Loucy (cell line): ENCODE data around the gene TARM1.

Experiments
- H2AFZ ChIP-seq: fragments of 200-600 bp; sonication (generic); 2 replicates; pipeline ENCODE4 v1.6.0; 2016; ENCODE audit warnings: antibody characterized with exemption, mild to moderate bottlenecking, low read length, moderate library complexity
- H3F3A ChIP-seq: fragments of 200-600 bp; 2 replicates; pipeline ENCODE4 v1.6.0; 2016; ENCODE audit warnings: antibody characterized with exemption, low read depth, mild to moderate bottlenecking
- H3K27me3 ChIP-seq: fragments of 200-600 bp; sonication (generic); 2 replicates; pipeline ENCODE4 v1.6.1; 2014; ENCODE audit warnings: low read length, mild to moderate bottlenecking; ENCODE audit not compliant: insufficient read depth, poor library complexity, severe bottlenecking
- H3K36me3 ChIP-seq: fragments of 200-600 bp; sonication (generic); 2 replicates; pipeline ENCODE4 v1.6.1; 2016; ENCODE audit warnings: low read length; ENCODE audit not compliant: insufficient read depth
- H3K4me1 ChIP-seq: fragments of 200-600 bp; sonication (generic); 2 replicates; pipeline ENCODE4 v1.5.1; 2014; ENCODE audit warnings: low read length, mild to moderate bottlenecking; ENCODE audit not compliant: insufficient read depth, poor library complexity, severe bottlenecking
- H3K4me2 ChIP-seq: fragments of 200-600 bp; sonication (generic); 2 replicates; pipeline ENCODE4 v1.6.0; 2014; ENCODE audit warnings: antibody characterized with exemption, low read length, low read depth, mild to moderate bottlenecking; ENCODE audit not compliant: poor library complexity, severe bottlenecking
- H3K4me3 ChIP-seq: fragments of 200-600 bp; sonication (generic); 2 replicates; pipeline ENCODE4 v1.5.1; 2014; ENCODE audit warnings: low read length, mild to moderate bottlenecking, mixed read lengths; ENCODE audit not compliant: poor library complexity, severe bottlenecking
- H3K79me2 ChIP-seq: fragments of 200-600 bp; sonication (generic); 2 replicates; pipeline ENCODE4 v1.6.1; 2014; ENCODE audit warnings: low read length; ENCODE audit not compliant: insufficient read depth
- H3K9ac ChIP-seq: fragments of 200-600 bp; sonication (generic); 2 replicates; pipeline ENCODE4 v1.6.0; 2014; ENCODE audit warnings: mild to moderate bottlenecking, low read depth, low read length, moderate library complexity; ENCODE audit not compliant: poor library complexity, severe bottlenecking
- H3K9me2 ChIP-seq: fragments of 200-600 bp; sonication (generic); replicated peaks from 2 replicates; pipeline ENCODE4 v1.6.1; 2016; ENCODE audit warnings: low read depth, low read length, mixed read lengths
- H3K9me3 ChIP-seq: fragments of 200-600 bp; sonication (generic); 2 replicates; pipeline ENCODE4 v1.6.1; 2014; ENCODE audit warnings: mild to moderate bottlenecking, antibody characterized with exemption, low read length, low read depth; ENCODE audit not compliant: insufficient read depth
- H4K20me1 ChIP-seq: fragments of 200-600 bp; sonication (generic); 2 replicates; pipeline ENCODE4 v1.6.0; 2014; ENCODE audit warnings: antibody characterized with exemption, low read length, mild to moderate bottlenecking; ENCODE audit not compliant: insufficient read depth, poor library complexity, severe bottlenecking
- CTCF ChIP-seq: fragments of 200-600 bp; sonication (generic); conservative IDR thresholded peaks from 2 replicates; pipeline ENCODE4 v1.5.1; 2014; ENCODE audit warnings: mild to moderate bottlenecking, antibody characterized with exemption, low read length
- EZH2phosphoT487 ChIP-seq: fragments of 200-600 bp; IDR thresholded peaks from 2 replicates; pipeline ENCODE4 v1.6.1; 2018; ENCODE audit warnings: antibody characterized with exemption, mild to moderate bottlenecking, moderate library complexity, borderline replicate concordance

The TARM1 gene

GRCh38 chr19:54077334-54077733, 3.8 kb downstream of the TARM1 start:
- no peaks in the 10 kb centered on the region for H3K79me2 ChIP-seq
- H2AFZ ChIP-seq, result no peak overlapping the region
- H3K9me3 ChIP-seq, result 0 out of 2 replicates have a peak, but pooled peaks cover 4% of the 10 kb centered on the region
- no peaks in the 10 kb centered on the region for H4K20me1 ChIP-seq
- H3K4me1 ChIP-seq, result no peaks in the 10 kb centered on the region
- TF ChIP-seq EZH2phosphoT487, result no peak
- TF ChIP-seq CTCF, result no peak
- no peaks in the 10 kb centered on the region for H3K36me3 ChIP-seq
- H3K4me2 ChIP-seq, result no peak overlapping the region
- H3K4me3 ChIP-seq, result no peak overlapping the region
- H3K9me2 ChIP-seq, result no peaks in the 10 kb centered on the region
- no peaks in the 10 kb centered on the region for H3F3A ChIP-seq
- no peaks in the 10 kb centered on the region for H3K27me3 ChIP-seq
- H3K9ac ChIP-seq, result no peak overlapping the region

- Histone ChIP-seq H3K4me2 (no peak overlapping the region), H3K27me3 (no peaks in the 10 kb centered on the region), H4K20me1 (no peaks in the 10 kb centered on the region), H3K36me3 (no peaks in the 10 kb centered on the region), H3K9ac (no peak overlapping the region), H3K4me1 (no peaks in the 10 kb centered on the region), H3F3A (no peaks in the 10 kb centered on the region), H3K79me2 (no peaks in the 10 kb centered on the region), H3K9me3 (no peaks in the 10 kb centered on the region), H2AFZ (no peak overlapping the region), H3K9me2 (no peaks in the 10 kb centered on the region), H3K4me3 (no peak overlapping the region)
- TF ChIP-seq CTCF (no peak), EZH2phosphoT487 (no peak)
Measured at GRCh38 chr19:54074851-54075250, 6.3 kb downstream of the TARM1 start.

GRCh38 chr19:54073829-54074228, 7.3 kb downstream of the TARM1 start:
- no peak overlapping the region for H3K4me3 ChIP-seq
- H3K79me2 ChIP-seq, result no peaks in the 10 kb centered on the region
- no peak overlapping the region for H3K9ac ChIP-seq
- TF ChIP-seq EZH2phosphoT487 (no peak), CTCF (no peak)
- H3K9me3 ChIP-seq, result no peaks in the 10 kb centered on the region
- no peaks in the 10 kb centered on the region for H3K36me3 ChIP-seq
- H3K9me2 ChIP-seq, result no peaks in the 10 kb centered on the region
- H3K4me2 ChIP-seq, result no peak overlapping the region
- H3K27me3 ChIP-seq, result no peaks in the 10 kb centered on the region
- H4K20me1 ChIP-seq, result no peaks in the 10 kb centered on the region
- H3F3A ChIP-seq, result no peaks in the 10 kb centered on the region
- no peaks in the 10 kb centered on the region for H3K4me1 ChIP-seq
- no peak overlapping the region for H2AFZ ChIP-seq
